C4-2B (cell line): Measurements from ENCODE around the gene KRTAP10-10.

Experiments used
- ZFX ChIP-seq: fragments of 450-650 bp; IDR thresholded peaks from 2 replicates; pipeline ENCODE4 v1.6.1; 2017
- TF ChIP-seq, protein P1 (sequence below): fragments of 450-650 bp; conservative IDR thresholded peaks from 2 replicates; pipeline ENCODE4 v1.5.1; 2017; ENCODE audit warnings: mild to moderate bottlenecking

- TF ChIP-seq, protein P1, sequence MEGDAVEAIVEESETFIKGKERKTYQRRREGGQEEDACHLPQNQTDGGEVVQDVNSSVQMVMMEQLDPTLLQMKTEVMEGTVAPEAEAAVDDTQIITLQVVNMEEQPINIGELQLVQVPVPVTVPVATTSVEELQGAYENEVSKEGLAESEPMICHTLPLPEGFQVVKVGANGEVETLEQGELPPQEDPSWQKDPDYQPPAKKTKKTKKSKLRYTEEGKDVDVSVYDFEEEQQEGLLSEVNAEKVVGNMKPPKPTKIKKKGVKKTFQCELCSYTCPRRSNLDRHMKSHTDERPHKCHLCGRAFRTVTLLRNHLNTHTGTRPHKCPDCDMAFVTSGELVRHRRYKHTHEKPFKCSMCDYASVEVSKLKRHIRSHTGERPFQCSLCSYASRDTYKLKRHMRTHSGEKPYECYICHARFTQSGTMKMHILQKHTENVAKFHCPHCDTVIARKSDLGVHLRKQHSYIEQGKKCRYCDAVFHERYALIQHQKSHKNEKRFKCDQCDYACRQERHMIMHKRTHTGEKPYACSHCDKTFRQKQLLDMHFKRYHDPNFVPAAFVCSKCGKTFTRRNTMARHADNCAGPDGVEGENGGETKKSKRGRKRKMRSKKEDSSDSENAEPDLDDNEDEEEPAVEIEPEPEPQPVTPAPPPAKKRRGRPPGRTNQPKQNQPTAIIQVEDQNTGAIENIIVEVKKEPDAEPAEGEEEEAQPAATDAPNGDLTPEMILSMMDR: no peak
- TF ChIP-seq ZFX: no peak
Measured at GRCh38 chr21:44593598-44594405, 43.4 kb upstream of the KRTAP10-10 start.
